Mucosa of rectum (tissue), 2 donors: Measurements from ENCODE around the gene CDHR3.
A peak's percentile ranks its signal among the peaks of the same experiment; 100 is the strongest.

Experiments used
- H3K27ac ChIP-seq, 2 donors: one replicate each; pipeline ENCODE4 v1.7.0; 2013; ENCODE audit warnings: inconsistent platforms in 2 of 2, low read depth in 2 of 2, low read length in 2 of 2
- H3K27me3 ChIP-seq, 2 donors: one replicate each; pipeline ENCODE4 v1.7.0; 2013; ENCODE audit warnings: low read length in 2 of 2; ENCODE audit not compliant: control insufficient read depth in 2 of 2, insufficient read depth in 2 of 2
- H3K36me3 ChIP-seq, 2 donors: one replicate each; pipeline ENCODE4 v1.7.0; 2013; ENCODE audit warnings: low read length in 2 of 2; ENCODE audit not compliant: control insufficient read depth in 2 of 2, insufficient read depth in 2 of 2
- H3K4me1 ChIP-seq, 2 donors: one replicate each; pipeline ENCODE4 v1.7.0; 2013; ENCODE audit warnings: low read length in 2 of 2, mild to moderate bottlenecking in 1 of 2; ENCODE audit not compliant: control insufficient read depth in 2 of 2, insufficient read depth in 2 of 2
- H3K4me3 ChIP-seq, 2 donors: one replicate each; pipeline ENCODE4 v1.7.0; 2013; ENCODE audit warnings: low read length in 2 of 2
- H3K9ac ChIP-seq, 2 donors: one replicate each; pipeline ENCODE4 v1.7.0; 2013; ENCODE audit warnings: low read length in 2 of 2, low read depth in 1 of 2, mild to moderate bottlenecking in 1 of 2
- H3K9me3 ChIP-seq, 2 donors: one replicate each; pipeline ENCODE4 v1.7.0; 2013; ENCODE audit warnings: low read length in 2 of 2; ENCODE audit not compliant: control insufficient read depth in 2 of 2
- donor health status: healthy.
- donor health status: Normal muscosa, but diverticular disease.

CDHR3 gene

DNA sequence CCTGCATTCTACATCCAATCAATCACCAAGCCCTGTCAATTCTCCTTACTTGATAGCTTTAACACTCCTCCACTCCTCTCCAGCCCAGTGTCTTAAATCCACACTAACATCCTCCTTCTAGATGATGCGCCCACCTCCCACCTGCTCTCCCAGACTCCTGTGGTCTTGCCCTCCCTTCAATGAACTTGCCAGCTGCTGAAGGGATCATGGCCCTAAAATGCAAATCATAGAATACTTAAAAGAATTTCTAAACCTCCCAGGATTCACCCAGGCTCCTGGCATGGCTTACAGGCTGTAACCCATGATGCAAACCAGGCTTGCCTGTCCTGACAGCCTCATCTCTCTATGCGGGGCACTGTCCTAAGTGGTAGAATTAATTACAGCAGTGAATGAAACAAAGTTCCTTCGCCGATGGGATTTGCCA is 105.5 kb downstream of the CDHR3 start:
- Histone ChIP-seq H3K27me3 (no peaks in the 10 kb centered on the region), H3K36me3 (no peaks in the 10 kb centered on the region), H3K9ac (no peak overlapping the region), H3K27ac (no peak overlapping the region), H3K4me1 (peaks cover 34 to 37% of the 10 kb centered on the region in 2 donors), H3K9me3 (no peaks in the 10 kb centered on the region), H3K4me3 (no peak overlapping the region)

DNA sequence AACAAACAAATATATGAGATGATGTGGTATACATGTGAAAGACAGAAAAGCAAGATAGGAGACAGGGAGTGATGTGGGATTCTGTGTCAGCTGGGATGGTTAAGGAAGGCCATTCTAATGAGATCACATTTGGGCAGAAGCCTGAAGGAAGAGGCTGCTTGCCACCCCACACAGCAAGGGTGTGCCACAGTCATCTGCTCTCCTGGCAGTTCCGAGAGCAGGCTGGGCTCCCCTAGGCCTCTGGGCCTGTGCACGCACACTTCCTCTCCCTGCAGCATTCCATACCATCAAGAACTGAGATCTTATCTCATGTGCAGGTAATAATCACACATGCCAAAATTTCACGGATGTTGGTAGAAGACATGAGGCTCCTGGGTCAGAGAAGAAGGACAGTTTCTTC is 105.9 kb downstream of the CDHR3 start:
- no peaks in the 10 kb centered on the region for H3K9me3 ChIP-seq
- no peak overlapping the region for H3K4me3 ChIP-seq
- no peaks in the 10 kb centered on the region for H3K36me3 ChIP-seq
- H3K9ac ChIP-seq = no peak overlapping the region
- no peak overlapping the region for H3K27ac ChIP-seq
- H3K4me1 ChIP-seq = peaks cover 36 to 41% of the 10 kb centered on the region in 2 donors
- H3K27me3 ChIP-seq = no peaks in the 10 kb centered on the region

DNA sequence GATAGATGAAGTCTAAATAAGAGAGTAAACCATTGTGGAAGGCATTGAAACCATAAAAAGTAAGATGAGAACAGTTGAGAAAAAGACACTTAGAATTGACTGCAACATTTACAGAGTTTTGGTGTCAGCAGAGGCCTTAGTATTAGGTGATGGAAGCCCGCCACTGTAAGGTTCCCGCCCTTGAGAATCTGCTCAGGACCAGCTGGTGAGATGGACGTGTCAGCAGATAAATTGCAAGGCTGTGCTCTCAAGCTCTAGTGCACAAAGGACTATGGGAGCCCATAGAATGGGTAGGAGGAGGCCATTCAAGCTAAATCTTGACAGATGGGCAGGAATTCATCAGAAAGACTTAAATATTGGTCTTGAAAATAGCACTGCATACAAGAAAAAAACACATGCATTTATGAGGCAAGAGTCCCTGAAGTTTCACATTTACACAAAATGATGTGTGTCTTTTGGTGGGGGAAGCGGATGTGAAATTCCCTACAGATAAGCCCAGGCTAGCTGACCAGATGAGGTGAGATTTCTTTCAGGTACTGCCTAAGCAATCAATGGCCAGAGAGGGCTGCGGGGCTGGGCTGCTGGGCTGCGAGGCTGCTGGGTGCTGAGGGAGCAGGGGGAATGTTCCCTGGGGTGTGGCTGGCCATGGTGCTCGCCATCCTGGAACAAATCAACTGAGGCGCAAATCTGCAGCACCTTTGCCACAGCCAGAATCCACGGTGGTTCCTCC is 106.6 kb downstream of the CDHR3 start:
- Histone ChIP-seq H3K27me3 (no peaks in the 10 kb centered on the region), H3K4me3 (no peak overlapping the region), H3K4me1 (peaks cover 32 to 43% of the 10 kb centered on the region in 2 donors), H3K9me3 (no peaks in the 10 kb centered on the region), H3K36me3 (no peaks in the 10 kb centered on the region), H3K27ac (no peak overlapping the region), H3K9ac (no peak overlapping the region)

DNA sequence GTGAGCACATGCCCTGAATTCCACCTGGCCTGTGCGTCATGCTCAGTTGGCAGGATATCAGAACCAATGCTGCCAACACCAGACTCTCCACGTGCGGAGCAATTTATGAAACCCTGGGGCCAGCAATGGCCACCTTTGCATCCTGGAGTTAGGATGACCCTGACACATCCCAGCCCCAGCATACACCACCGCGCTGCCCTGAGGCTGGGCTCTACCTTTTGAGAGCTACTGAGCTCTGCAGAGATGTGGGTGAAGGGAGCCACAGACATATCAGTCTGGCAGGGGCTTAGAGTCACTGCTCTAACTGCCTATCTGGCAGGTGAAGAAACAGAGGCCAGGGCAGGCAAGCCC is 107.1 kb downstream of the CDHR3 start:
- Histone ChIP-seq H3K9me3 (no peaks in the 10 kb centered on the region), H3K36me3 (no peaks in the 10 kb centered on the region), H3K4me1 (peaks cover 27 to 38% of the 10 kb centered on the region in 2 donors), H3K27me3 (no peaks in the 10 kb centered on the region), H3K4me3 (no peak overlapping the region), H3K9ac (no peak overlapping the region), H3K27ac (peak overlapping the region in 1 of 2 donors; percentile 86)

DNA sequence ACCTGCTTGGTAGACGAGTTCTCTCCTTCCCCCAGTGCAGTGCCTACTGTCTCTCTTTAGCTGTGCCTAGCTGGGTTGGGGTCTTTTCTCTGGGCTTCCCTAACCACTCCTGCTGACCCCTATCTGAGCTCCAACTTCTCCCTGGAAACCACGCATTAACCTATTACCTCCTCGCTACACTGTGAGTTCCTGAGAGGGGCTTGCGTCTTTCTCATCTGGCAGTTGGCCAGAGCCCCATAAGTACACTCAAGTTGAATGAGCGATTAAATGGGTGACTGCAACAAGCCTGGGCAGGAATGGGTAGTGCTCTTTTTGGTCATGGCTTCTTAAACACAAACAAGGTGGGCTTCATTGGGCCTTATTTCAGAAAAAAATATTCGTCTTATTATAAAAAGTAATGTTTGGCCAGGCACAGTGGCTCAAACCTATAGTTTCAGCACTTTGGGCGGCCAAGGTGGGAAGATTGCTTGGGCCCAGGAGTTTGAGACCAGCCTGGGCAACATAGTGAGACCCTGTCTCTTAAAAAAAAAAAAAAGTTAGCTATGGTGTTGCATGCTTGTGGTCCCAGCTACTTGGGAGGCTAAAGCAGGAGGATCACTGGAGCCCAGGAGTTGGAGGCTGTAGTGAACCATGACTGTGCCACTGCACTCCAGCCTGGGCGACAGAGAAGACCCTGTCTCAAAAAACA is 107.6 kb downstream of the CDHR3 start:
- Histone ChIP-seq H3K27ac (peak overlapping the region; percentile 84 to 86), H3K4me3 (no peak overlapping the region), H3K36me3 (no peaks in the 10 kb centered on the region), H3K27me3 (no peaks in the 10 kb centered on the region), H3K4me1 (peaks cover 26 to 32% of the 10 kb centered on the region in 2 donors), H3K9me3 (no peaks in the 10 kb centered on the region), H3K9ac (peak overlapping the region in 1 of 2 donors; percentile 23)

DNA sequence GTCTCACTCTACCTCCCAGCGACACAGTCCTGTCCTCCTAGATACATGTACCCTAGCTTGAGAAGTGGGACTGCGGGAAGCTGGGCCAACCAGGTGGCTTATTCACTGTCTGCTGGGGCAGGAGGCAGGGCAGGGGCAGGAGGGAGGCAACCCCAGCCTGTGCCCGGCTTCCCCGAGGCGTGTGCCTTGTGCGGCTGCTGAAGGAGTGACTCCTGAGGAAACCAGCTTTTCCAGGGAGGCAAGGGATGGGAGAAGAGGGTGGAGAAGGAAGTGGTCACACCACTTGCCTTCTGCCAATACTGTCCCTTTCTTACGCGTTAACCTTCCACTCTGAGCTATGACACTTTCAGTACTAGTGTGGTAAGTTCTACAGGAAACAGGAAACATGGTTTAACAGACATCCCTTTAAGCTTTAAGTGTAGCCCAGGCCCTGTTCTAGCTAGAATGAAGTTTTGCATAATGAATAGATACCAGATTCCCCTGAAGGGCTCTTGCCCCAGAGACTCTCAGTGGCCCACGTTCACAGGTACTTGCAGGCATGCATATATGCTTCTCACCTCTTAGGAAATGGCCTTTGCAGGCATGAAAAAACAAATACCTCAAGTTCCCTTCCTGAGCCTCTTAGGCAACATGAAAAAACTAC is 108.4 kb downstream of the CDHR3 start:
- Histone ChIP-seq H3K36me3 (no peaks in the 10 kb centered on the region), H3K9ac (peak overlapping the region; percentile 23 to 42), H3K27me3 (no peaks in the 10 kb centered on the region), H3K9me3 (no peaks in the 10 kb centered on the region), H3K27ac (peak overlapping the region; percentile 84 to 86), H3K4me1 (peaks cover 26 to 30% of the 10 kb centered on the region in 2 donors), H3K4me3 (peak overlapping the region in 1 of 2 donors; percentile 41)

DNA sequence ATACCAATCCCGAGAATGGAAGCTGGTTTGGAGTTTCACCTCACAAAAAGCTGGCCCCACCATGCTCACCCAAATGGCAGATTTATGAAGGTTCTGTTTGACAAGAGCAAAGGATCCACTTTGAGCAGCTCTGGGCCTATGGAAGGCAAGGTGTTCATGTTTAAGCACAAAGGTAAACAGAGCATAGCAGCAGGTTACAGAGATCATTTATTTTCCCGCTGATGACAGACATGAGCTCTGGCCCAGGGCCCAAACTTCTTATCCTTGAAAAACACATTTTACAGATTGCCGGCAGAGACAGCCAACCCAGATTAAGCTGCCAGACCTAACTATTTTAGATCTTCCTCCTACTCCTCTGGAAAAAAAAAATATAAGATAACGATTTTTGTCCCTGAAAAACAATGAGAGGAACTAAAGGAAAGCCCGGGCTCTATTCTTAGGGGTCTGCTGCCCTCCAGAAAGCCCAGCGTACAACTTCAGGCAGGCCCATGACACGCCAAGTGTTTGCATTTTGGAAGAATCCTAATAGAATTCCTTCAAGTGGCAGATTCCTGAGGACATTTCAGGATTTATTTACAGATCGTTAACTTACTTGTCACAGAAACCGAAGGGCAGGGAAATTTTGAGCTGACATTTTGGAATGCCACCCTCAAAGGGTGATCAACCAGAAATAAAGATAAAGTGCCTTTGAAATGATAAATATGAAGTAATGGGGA is 109.1 kb downstream of the CDHR3 start:
- Histone ChIP-seq H3K36me3 (no peaks in the 10 kb centered on the region), H3K9me3 (no peaks in the 10 kb centered on the region), H3K4me1 (peaks cover 26 to 30% of the 10 kb centered on the region in 2 donors), H3K27me3 (no peaks in the 10 kb centered on the region), H3K9ac (peak overlapping the region in 1 of 2 donors; percentile 42), H3K27ac (peak overlapping the region; percentile 84 to 86), H3K4me3 (peak overlapping the region in 1 of 2 donors; percentile 41)

DNA sequence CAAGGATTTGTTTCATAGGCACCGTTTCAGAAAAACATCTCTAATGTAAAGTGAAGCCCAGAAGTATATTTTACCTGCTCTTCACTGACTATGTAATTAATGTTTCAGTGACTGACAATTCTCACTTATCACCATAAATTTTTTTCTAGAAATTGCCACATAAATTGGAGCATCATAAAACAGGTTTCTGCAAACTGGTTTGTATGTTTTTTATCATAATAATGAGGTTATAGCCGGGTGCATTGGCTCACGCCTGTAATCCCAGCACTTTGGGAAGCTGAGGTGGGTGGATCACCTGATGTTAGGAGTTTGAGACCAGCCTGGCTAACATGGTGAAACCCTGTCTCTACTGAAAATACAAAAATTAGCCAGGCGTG is 109.6 kb downstream of the CDHR3 start:
- Histone ChIP-seq H3K27ac (peak overlapping the region in 1 of 2 donors; percentile 86), H3K9me3 (no peaks in the 10 kb centered on the region), H3K9ac (no peak overlapping the region), H3K4me1 (peaks cover 26 to 30% of the 10 kb centered on the region in 2 donors), H3K4me3 (no peak overlapping the region), H3K36me3 (no peaks in the 10 kb centered on the region), H3K27me3 (no peaks in the 10 kb centered on the region)

DNA sequence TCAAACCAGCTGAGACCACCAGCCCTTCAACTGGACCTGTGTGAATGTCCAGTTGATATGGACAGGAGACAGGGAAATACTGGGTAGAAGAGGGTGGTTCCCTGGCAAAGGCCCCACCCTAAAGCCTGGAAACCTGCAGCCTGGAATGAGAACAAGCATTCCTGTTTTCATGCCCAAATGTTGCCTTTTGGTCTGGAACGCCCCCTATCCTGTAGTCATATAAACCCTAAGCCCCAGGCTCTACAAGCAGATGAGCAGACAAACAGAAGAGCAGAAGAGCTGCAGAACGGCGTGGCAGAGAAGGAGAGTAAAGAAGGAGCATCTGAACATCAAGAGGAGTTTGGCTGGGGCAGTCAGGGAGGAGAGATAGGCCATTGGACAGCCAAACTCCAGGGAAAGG is 110.6 kb downstream of the CDHR3 start:
- Histone ChIP-seq H3K4me1 (peaks cover 26 to 30% of the 10 kb centered on the region in 2 donors), H3K27ac (no peak overlapping the region)

More for the DNA sequence above, 110.6 kb downstream of the CDHR3 start:
- Histone ChIP-seq H3K4me3 (no peak overlapping the region), H3K9me3 (no peaks in the 10 kb centered on the region), H3K27me3 (no peaks in the 10 kb centered on the region), H3K9ac (peak overlapping the region in 1 of 2 donors; percentile 11), H3K36me3 (no peaks in the 10 kb centered on the region)
